Brain pericyte (primary cell): ENCODE results near the gene CNRIP1.
"Not testable (repeated sequence)": the region's sequence is repeated elsewhere in the genome, so short reads cannot be mapped to it uniquely, and the experiment has no call there.

Experiments
- DNase-seq: peaks from one replicate; pipeline ENCODE4 v3.0.0-alpha.2; 2012; ENCODE audit warnings: low read depth, low spot score

CNRIP1 gene

DNA sequence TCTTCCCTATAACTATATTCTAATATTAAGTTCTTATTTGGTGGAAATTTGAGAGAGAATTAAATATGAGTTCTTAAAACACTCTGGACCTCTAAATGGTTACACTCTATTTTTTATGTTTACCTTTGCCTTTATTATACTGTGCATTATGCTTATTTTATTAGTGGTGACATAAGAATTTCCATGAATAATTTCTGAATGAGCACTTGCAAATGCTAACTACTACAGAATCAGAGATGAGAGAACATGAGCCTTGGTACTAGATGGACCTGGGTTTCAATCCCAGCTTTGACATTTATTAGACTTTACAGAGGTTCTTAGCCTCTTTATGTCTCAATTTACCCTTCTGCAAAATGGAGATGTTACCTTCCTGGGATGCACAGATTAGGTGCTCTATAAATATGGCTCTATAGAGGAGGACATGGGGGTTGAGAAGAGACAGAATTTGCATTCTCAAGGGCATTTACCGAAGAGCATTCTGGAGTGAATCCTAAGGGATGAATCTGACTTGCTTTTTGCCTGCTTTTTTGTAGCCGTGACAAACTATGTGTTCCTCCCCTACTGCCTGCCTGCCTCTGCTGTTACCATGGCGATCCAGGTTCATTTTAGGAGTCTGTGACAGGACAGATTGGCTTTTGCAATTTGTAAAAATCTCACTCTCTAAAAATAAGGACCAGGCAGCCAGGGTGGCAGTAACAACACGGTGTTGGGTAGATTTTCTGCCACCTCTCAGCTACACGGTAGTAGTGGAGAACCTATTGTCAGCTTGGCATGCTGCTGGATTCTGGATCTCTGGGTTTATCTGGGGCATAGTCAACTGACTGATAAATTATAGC, 20.7 kb upstream of the CNRIP1 start:
- no peak for DNase-seq

DNA sequence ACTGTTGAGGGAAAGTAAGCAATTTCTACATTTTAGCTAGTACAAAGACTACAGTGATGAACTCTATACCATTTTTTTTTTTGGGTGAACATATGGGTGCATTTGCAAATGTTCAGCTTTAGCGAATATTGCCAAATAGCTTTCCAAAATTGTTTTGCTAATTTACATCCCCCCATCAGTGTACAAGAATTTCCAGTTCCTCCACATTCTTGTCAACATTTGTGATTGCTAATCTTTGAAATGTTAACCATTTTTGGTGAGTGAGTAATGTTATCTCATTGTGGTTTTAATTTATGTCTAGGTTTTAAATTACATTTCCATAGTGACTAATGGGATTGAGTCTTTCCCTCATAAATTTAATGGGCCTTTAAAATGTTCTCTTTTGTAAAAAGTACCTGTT, 16.4 kb upstream of the CNRIP1 start:
- no peak for DNase-seq

DNA sequence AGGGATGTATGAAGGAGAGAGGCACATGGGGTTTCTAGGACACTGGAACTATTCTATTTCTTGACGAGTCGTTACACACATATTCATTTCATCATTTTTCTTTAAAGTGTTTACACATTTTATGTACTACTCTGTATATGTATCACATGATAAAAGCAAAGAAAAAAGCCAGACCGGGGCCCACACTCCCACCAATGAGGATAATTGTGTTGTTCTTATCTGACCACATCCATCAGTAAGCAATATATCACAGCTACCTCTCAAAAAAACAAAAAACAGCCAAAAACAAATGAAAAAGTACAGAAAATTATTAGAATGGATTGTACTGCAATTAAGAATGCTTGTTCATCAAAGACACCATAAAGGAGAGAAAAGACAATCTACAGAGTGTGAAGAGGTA, 14.2 kb upstream of the CNRIP1 start:
- no peak for DNase-seq

DNA sequence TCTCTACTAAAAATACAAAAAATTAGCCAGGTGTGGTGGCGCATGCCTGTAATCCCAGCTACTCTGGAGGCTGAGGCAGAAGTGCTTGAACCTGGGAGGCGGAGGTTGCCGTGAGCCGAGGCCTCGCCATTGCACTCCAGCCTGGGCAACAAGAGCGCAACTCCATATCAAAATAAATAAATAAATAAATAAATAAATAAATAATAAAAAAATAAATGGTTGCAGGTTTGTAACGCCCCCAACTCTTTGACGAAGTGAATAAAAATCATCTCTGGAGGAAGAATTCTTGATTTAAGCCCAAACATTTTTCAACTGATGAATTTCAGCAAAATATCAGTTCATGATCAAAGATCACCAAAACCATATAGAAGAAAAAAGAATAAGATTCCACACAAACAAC, 13.3 kb upstream of the CNRIP1 start:
- DNase-seq = no peak

DNA sequence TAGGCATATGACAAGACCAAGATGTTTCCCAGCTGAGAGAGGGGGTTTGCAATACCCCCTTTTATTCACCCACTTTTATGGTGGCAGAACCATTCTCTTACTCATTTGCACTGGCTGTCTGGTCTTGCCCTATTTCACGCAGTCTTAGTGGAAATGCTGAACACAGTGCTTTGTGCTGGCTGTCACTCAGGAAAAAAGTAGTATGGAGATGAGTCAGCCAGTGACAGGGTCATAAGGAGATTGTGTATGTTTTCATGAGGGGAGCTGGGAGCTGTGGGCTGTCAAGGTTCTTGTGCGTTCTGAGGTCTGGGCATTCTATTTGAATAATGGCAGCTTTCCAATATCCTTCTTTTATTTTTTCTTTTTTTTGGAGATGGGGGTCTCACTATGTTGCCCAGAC, 10.9 kb upstream of the CNRIP1 start:
- DNase-seq = no peak

DNA sequence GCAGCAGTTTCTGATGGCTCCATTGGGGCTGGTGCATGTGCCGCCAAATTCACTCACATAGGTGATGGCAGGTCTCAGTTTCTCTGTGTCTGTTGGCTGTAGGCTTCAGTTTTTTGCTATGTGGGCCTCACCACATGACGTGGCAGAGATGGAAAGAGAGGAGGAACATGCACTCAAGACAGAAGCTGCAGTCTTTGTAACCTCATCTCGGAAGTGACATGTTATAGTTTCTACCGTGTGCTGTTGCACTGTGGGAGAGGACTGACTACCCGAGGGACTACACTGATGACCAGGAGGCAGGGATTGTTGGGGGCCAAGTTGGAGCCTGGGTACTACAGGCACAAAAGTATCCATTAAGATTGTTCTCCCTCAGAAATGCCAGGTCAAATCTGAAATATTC, 9.2 kb upstream of the CNRIP1 start:
- DNase-seq = no peak

DNA sequence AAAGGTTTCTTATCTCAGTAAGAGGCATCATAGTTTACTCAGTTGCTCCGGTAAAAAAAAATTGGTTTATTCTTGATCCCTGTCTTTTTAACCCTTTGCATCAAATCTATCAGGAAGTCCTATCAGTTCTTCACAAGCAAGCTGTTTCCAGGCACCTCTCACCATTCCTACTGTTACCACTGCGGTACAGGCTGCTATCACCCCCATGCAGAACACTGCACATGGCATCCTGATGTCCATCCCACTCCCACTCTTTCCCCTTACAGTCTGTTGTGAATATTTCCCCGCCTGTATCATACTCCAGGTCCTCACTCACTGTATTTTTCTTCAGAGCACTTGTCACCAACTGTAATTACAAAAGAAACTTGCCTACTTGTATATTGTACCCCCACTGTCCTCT, 5.3 kb upstream of the CNRIP1 start:
- no peak for DNase-seq

DNA sequence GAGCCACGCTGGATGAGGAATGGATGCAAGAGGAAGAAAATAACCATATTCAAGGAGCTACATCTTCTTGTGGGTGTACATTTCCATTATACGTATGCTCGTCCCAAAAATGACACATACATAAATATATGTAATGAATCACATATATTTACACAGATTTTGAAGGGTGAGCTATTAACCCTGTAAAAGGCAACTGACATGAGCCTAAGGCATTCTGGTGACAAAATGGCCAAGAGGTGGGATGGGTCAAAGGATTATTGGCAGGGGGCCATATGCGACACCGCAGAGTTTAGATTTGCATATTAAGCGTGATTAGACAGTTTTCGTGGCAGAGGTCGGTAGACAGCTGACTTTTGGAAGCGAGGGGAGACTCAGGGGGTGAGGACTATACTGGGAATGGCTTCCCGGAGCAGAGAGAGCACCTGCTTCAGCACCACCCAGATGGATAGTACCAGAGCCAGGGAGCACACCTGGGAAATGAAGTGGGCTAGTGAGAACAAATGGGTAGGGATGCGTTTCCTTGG, 431 bp upstream of the CNRIP1 start:
- DNase-seq = no peak

DNA sequence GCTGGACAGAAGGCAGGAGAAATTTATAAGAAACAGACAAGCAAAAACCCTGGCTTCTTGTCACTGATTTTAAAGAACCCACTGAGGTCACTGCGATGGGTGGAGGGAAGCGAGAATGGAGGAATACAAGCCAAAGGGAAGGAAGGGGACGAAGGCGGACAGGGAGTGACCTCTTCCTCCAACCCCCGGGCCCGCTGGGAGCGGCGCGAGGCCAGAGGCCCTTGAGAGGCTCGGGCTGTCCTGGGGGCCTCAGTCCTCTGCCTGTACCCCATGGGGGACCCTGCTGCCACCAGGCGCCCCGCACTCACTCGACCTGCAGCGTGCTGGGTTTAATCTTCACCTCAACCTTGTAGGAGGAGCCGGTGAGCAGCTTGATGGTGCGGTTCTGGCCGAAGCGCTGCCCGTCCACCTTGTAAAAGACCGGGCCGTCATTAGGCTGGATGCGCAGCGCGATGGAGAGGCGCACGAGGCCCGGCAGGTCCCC, 793 bp downstream of the CNRIP1 start:
- no peak for DNase-seq

DNA sequence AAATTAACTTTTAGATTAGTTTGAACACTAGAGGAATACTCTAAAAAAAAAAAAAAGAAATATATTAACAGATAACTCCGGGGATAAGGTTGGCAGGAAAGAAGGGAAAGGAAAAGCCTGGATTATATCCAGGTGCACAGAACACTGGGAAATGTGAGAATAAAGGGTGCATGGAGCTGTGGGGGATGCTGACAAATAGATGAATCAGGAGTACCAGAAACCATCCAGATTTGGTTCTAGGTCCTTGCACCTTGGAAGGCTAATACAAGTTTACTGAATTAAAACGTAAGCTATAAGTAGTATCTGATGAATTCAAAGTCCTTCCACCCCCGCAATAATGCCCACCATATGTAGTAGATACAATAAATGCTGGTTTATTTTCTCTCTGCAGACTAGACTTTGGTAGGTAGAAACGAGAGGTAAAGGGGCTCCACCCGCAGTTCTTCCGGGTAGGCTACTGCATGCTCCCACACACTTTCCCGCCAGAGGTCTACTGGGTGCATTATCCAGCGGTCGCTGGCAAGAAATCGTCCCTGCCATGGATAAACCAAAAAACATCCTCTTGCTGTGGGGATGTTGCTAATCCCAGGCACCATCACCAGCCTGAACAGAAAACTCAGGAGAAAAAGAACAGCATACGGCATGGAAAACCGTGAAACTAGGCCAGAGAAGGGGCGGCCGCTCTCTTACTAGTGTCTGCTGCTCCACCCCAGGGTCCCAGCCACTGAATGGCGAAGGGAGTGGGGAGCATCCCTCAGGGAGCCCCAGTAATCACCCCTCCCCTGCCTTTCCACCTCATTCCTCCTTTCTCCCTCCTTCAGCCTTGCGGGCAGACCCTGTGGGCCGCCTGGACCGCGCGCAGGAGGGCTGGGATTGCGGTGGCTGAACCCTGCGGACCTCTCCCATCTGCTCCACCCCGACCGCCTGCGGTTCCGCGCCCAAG, 1.5 kb downstream of the CNRIP1 start:
- no peak for DNase-seq

DNA sequence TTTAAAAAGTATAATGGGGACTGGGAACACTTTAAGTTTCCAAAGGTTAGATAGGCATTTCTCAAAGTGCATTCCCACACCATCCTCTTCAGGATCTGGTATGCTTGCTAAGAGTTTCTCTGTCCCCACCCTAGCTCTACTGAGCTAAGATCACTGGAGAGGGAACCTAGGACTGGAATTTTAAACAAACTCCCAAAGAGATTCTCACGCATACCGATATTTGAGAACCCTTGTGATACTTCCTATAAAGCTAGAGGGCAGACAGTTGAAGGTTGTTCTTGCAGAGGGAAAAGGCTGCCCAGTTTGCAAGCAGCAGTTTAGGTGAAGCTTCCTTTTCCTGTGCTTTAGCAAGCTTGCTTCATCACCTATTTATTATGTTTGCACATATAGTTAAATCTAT, 3.6 kb downstream of the CNRIP1 start:
- DNase-seq = no peak

DNA sequence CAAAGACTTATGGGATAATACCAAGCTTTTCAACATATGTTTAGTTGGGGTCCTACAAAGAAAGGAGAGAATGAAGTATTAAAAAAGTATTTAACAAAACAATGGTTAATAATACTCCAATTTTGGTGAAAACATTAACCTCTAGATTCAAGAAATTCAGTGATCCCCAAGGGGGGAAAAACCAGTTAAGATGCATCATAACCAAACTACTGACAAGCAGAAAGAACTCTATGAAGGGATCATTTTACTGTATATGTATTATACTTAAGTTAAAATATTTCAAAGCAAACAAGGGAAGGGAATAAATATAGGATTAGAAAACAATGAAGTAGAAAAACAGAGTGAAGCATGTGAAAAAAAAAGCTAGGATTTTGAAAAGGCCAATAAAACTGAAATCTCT, 8.7 kb downstream of the CNRIP1 start:
- DNase-seq = no peak

DNA sequence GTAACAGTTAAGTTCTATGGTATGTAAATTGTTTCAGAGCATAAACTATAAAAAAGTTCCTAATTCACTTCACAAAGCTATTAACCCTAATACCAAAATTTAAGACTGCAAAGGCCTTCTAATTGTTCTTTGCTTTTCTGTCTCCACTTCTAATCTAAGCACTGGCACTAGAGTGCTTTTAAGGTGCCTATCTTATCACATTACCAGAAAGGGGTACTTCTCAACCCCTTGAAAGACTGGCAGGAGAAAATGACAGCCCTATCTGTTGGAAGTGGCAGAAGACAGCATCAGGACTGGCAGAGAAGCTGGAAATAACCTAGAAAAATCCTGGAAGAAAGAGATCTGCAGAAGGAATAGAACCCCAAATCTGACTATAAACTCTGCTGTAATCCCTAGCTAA, 10.3 kb downstream of the CNRIP1 start:
- no peak for DNase-seq

DNA sequence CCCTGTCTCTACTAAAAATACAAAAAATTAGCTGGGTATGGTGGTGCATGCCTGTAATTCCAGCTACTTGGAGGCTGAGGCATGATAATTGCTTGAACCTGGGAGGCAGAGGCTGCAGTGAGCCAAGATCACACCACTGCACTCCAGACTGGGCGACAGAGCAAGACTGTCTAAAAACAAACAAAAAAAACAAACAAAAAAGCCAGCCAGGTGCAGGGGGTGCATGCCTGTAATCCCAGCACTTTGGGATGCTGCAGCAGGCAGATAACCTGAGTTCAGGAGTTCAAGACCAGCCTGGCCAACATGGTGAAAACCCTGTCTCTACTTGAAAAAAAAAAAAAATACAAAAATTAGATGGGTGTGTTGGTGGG, 15.9 kb downstream of the CNRIP1 start:
- DNase-seq = not testable (repeated sequence)

DNA sequence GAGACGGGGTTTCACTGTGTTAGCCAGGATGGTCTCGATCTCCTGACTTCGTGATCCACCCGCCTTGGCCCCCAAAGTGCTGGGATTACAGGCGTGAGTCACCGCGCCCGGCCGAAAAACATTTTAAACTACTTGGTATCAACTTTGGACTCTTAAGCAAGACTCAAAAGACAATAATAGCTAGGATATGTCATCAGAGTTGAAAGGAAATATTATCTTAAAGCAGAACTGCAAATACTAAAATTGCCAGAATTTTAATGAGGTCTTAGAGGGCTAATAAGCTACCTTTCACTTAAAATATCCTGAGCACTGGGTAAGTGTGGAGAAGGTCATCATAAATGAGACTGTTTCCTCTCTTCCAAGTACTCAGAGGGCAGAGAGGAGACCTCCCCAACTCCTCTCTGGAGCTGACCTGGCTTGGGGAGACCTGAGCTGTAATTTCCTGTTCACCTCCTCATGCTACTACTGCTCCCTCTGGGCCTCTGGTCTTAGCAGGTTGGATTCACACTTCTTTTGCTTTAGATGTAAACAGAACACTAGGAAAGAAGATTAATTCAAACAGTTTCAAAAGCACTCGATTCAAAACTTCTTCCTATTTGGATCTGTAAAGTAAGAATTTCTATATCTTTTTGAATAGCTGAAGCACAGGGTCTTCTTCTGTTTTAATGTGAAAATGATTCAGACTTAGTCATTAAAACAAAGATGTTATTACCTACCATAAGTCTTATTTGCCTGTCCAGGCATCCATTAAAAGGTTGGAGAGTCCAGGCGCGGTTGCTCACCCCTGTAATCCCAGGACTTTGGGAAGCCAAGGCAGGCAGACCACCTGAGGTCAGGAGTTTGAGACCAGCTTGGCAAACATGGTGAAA, 16.5 kb downstream of the CNRIP1 start:
- no peak for DNase-seq

DNA sequence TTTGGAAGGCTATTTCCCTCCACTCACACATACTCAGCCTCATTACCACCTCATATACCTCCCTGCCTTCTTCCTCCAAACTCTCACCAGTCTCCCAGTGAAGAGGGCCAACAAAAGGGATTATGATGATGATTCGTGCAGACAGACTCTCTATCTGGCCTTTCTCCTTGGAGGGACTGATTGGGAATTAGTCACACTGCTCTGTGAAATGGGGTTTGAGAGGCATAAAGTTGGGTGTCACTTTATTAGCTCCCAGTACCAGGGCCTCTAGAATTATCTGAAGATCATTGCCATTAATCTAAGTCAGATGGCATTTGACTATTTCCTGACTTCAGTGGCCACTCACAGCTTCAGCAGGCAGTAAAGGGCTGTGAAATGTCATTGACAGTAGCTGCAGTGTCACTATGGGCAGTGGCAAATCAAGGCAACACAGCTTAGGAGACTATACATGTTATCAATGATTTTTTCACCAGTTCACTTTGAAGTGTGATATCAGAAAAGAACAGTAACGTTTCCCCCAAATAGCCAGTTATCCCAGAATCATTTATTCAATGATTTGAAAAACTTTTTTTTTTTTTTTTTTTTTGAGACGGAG, 17.4 kb downstream of the CNRIP1 start:
- DNase-seq = no peak

DNA sequence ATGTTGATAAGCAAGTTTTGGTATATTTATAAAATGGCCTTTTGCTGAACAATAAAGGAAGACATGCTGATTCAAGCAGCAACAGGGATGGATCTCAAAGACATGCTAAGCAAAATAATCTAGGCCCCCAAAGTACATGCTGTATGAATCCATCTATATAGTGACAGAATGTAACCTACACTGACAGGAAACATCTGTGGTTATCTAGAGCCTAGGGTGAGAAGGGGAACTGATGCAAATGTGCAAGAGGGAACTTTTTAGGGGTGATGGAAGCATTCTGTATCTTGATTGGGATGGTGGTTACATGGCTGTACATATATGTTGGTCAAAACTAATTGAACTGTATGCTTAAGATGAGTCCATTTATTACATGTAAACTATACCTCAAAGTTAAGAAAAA, 24.2 kb downstream of the CNRIP1 start:
- no peak for DNase-seq

DNA sequence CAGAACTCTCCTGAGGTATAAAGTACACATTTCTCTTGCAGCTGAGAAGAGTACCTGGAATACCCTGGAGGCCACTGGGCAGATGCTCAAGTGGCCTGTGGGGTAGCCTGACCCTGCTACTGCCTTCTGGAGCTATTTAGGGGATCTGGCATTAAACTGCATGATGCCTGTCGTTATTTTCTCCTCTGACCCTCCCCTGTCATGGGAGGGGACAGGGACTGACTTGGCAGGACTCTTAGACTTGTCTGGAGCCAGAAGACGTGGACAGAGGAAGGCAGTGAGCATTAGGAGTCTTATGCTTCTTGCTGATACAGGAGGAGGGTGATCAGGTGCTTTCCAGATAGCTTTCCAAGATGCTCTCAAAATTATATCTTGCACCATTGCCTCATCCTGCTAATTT, 24.8 kb downstream of the CNRIP1 start:
- DNase-seq = no peak

DNA sequence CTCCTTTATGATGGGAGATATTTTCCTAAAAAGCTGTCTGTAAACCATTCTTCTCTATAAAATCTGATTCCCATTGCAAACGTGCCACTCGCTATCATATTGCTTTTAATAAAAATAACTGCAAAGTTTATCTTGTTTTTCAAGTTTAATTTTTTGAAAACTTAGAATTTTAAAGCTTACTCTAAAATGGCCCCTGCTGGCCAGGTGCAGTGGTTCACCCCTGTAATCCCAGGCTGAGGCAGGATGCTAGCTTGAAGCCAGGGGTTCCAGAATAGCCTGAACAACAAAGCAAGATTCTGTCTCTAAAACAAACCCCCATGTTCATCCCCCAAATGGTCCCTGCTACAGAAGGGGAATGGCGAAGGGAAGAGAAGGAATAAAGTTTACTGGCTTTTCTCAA, 25.6 kb downstream of the CNRIP1 start:
- no peak for DNase-seq

DNA sequence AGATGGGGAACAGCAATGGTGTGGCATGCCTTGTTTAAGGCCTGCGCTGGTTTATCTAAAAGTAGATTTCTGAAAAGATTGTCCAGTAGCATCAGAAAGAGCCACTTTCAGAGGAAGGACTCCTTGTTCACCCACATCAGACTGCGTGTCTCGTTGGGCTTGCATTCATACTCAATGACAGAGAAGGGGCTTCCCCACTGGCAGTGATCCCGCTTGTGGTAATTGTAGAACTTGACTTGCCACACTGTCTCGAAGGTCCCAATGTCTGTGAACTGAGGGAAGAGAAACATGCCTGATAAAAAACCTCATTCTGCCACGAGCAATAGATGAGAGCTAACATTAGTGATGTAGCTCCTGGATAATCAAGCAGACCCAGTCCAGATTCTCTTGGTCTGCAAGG, 26.0 kb downstream of the CNRIP1 start:
- no peak for DNase-seq

DNA sequence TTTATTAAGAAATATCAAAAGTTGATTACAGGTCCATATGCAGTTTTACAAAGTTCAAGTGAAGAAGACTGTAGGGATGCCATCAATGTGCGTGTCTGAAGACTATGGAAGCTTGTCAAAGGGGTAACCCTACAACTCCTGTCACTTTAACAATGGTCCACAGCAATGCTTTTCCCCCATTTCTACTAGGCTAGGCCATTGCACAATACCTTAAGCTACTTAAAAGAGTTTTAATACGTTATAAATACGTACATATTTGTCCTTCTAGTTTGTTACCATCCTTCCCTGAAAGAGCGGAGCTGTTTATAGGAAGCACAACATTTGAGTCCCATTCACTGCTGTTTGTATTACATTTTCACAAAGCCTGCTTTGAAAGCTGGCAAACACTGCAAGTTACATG, 26.7 kb downstream of the CNRIP1 start:
- no peak for DNase-seq
